Measurements from ENCODE around the gene CXorf51A.
"Not testable (repeated sequence)": the region's sequence is repeated elsewhere in the genome, so short reads cannot be mapped to it uniquely, and the experiment has no call there.

The CXorf51A gene

GRCh38 chrX:146814644-146815043 is at the start of gene CXorf51A:
Gene CXorf51A (minus strand): TSS chrX:146814744. CDS start chrX:146814723, 21 bp downstream.
- DNase-seq: not testable (repeated sequence)

GRCh38 chrX:146863566-146863965 is 49.0 kb upstream of the CXorf51A start:
- no peak for DNase-seq

GRCh38 chrX:146854281-146854680 is 39.7 kb upstream of the CXorf51A start:
- DNase-seq: no peak

GRCh38 chrX:146831994-146832393 is 17.4 kb upstream of the CXorf51A start:
- DNase-seq: no peak

GRCh38 chrX:146809471-146809870 is 5.1 kb downstream of the CXorf51A start, which contains the start of gene CXorf51B:
Gene CXorf51B (plus strand): TSS chrX:146809771. CDS start chrX:146809792, 21 bp downstream.
- DNase-seq: not testable (repeated sequence)
